Stimulated activated naive B cell treated with anti-CD40 and anti-IgM and Interleukin-4, amounts not matched to agents 10 μg/mL and 1 μg/mL and 100 μg/mL, for 72 hours (primary cell): ENCODE results near the gene MAP2K2.

Experiments used
- ATAC-seq, 2 donors: fragments of 150-1000 bp; cut with Tn5 transposase; replicated peaks; 2 replicates each; pipeline ENCODE4 v1.10.0; 2021; ENCODE audit warnings: moderate library complexity in 1 of 2
- DNase-seq: peaks from one replicate; pipeline ENCODE4 v3.0.0; 2021
- H3K27ac Mint-ChIP-seq: one replicate; pipeline ENCODE4 v1.8.0; 2022; ENCODE audit warnings: mild to moderate bottlenecking, mixed read lengths
- H3K27me3 Mint-ChIP-seq, 2 donors: one replicate each; pipeline ENCODE4 v1.8.0; 2022; ENCODE audit warnings: mixed read lengths in 2 of 2
- H3K36me3 Mint-ChIP-seq, 2 donors: one replicate each; pipeline ENCODE4 v1.8.0; 2022; ENCODE audit warnings: mixed read lengths in 2 of 2, mild to moderate bottlenecking in 1 of 2
- H3K4me1 Mint-ChIP-seq, 2 donors: one replicate each; pipeline ENCODE4 v1.8.0; 2022; ENCODE audit warnings: mixed read lengths in 2 of 2, mild to moderate bottlenecking in 1 of 2
- H3K4me3 Mint-ChIP-seq, 2 donors: one replicate each; pipeline ENCODE4 v1.8.0; 2022; ENCODE audit warnings: mild to moderate bottlenecking in 2 of 2, mixed read lengths in 2 of 2, moderate library complexity in 1 of 2
- H3K9me3 Mint-ChIP-seq, 2 donors: one replicate each; pipeline ENCODE4 v1.8.0; 2022; ENCODE audit warnings: mixed read lengths in 2 of 2, mild to moderate bottlenecking in 1 of 2

Gene MAP2K2

DNA sequence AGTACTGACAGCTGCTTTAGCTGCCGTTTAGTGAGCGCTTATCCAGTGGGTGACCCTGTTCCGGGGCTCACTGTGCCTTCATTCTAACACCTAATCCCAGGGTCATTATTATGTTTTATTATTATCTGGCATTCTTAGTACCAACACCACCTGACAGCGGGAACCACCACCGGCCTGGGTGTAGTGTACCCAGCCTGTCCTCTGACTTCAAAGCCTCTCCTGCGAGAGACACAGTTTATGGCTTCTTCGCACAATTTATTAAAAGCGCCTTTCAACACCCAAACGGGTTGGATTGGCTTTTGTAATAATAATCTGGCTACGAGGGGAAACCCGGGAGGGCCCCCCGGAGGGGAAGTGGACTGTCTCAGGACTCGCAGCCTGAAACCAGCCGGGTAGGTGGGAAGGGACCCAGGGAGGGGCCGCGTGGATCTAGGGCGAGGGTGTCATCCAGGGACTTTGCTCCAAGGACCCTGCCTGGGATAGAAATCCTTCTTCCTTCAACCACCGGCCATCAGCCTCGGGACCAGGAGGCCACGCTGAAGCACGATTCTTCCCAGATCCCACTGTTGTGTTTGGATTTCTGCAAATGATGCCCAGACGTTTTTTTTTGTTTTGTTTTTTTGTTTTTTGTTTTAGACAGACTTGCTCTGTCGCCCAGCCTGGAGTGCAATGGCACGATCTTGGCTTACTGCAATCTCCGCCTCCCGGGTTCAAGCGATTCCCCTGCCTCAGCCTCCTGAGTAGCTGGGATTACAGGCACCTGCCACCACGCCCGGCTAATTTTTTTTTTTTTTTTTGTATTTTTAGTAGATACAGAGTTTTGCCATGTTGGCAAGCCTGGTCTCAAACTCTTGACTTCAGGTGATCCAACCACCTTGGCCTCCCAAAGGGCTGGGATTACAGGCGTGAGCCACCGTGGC lies 55.6 kb downstream of the MAP2K2 start:
- peaks cover 3% of the 10 kb centered on the region in 2 donors for H3K36me3 Mint-ChIP-seq
- ATAC-seq (no peak), DNase-seq (no peak)
- no peaks in the 10 kb centered on the region for H3K9me3 Mint-ChIP-seq
- peak overlapping the region; percentile 80 for H3K27ac Mint-ChIP-seq
- H3K4me3 Mint-ChIP-seq: peak overlapping the region; percentile 75 to 84
- no peaks in the 10 kb centered on the region for H3K27me3 Mint-ChIP-seq
- H3K4me1 Mint-ChIP-seq: peaks cover 13 to 24% of the 10 kb centered on the region in 2 donors

DNA sequence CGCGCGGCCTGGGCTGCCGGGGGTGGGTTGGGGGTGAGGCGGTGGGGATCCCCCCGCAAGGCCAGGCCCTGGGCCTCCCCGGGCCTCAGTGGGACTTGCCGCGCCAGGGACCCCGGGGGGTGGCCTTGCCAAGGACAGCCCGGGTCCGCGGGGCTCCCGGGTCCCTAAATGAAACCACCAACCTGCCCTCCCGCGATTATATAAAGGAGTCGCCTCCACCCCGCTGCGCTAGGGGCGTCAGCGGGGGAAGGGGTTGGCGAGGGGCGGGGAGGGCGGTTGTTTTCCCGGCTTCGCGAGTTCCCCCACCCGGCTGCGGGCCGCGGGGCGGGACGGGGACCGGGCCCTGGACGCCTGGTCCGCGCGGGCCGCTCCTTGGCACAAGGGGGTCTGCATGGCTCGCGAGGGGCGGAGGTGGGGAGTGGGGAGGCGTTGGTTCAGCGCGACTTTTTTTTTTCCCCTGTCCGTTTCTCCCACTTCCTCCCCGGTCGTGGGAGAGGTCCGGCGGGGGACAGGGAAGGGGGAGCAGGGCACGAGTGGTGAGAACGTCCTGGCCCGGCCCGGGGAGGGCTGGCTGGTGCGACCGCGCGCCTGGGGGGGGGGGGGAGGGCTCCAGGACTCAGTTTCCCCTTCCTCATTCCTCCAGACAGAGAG lies 56.4 kb downstream of the MAP2K2 start:
- H3K4me3 Mint-ChIP-seq: peak overlapping the region; percentile 84 to 89
- no peaks in the 10 kb centered on the region for H3K27me3 Mint-ChIP-seq
- peaks cover 3% of the 10 kb centered on the region in 2 donors for H3K36me3 Mint-ChIP-seq
- H3K9me3 Mint-ChIP-seq: no peaks in the 10 kb centered on the region
- ATAC-seq (peak; percentile 0), DNase-seq (no peak)
- peak overlapping the region; percentile 80 for H3K27ac Mint-ChIP-seq
- peaks cover 13 to 32% of the 10 kb centered on the region in 2 donors for H3K4me1 Mint-ChIP-seq

DNA sequence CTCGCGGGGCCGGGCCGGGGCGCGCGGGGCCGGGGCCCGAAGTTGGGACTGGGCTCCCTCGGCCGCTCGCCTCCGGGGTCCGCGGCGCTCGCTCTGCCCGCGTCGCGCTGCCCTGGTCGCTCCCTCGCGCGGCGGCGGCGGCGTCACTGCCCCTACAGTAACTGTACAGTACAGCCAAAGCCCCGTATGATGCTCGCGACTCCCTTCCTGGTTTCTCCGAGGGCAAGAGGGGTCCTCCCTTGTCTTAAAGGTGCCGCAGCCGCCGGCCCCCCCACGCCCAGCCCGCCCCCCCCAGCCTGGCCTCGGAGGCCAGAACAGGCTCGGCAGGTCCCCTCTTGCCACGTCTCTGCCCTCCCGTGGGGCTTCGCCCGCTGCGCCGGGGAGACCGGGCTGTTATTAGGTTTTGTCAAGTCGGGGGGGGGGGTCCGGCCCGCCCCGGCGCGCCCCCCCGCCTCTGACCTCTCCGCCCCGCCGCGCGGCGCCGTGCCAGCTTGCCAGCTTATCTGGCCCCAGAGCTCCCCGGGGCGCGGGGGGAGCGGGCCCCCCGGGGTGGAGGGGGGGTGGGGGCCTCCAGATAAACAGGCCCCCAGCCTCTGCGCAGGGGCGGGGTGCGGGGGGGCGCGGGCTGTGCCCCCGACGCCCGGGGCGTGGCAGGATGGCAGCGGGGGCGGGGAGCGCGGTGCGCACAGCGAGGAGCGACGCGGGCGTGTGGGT lies 57.1 kb downstream of the MAP2K2 start, which contains the start of gene ZBTB7A:
TSS of gene ZBTB7A (minus strand) at position 218 of the 714 bp plus-strand sequence. CDS start 11,667 bp downstream, outside the sequence.
- DNase-seq (peak; percentile 67), ATAC-seq (peak; percentile 59 to 60)
- H3K36me3 Mint-ChIP-seq: peaks cover 3% of the 10 kb centered on the region in 2 donors
- peak within 1 kb of the TSS; percentile 93 for H3K27ac Mint-ChIP-seq
- peaks cover 14 to 37% of the 10 kb centered on the region in 2 donors for H3K4me1 Mint-ChIP-seq
- H3K27me3 Mint-ChIP-seq: no peaks in the 10 kb centered on the region
- H3K9me3 Mint-ChIP-seq: no peaks in the 10 kb centered on the region
- H3K4me3 Mint-ChIP-seq: peak within 1 kb of the TSS; percentile 84 to 89

DNA sequence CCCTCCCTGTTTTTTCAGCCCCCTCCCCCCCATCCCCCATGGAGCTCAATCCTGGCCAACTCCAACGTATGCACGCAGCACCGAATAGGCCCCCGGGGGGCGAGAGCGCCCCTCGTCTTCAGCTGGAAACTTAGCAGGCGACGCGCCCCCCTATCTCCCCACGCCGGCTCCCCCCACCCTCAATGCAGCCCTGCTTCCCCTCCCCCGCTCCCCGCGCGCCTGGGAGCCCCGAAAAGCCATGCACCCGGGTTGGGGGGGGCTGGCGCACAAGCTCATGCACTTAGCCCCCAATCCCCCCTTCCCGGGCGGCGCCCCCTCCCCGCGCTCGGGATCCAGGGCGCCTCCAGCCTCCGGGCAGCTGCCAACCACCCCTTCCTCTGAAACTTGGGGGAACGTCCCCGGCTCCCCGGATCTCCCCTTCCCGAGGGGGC lies 57.7 kb downstream of the MAP2K2 start:
- H3K9me3 Mint-ChIP-seq: no peaks in the 10 kb centered on the region
- peaks cover 14 to 37% of the 10 kb centered on the region in 2 donors for H3K4me1 Mint-ChIP-seq
- H3K27ac Mint-ChIP-seq: peak overlapping the region; percentile 59
- H3K27me3 Mint-ChIP-seq: no peaks in the 10 kb centered on the region
- ATAC-seq (peak in 1 of 2 donors; percentile 0), DNase-seq (no peak)
- peaks cover 3% of the 10 kb centered on the region in 2 donors for H3K36me3 Mint-ChIP-seq
- H3K4me3 Mint-ChIP-seq: peak overlapping the region; percentile 73 to 84

DNA sequence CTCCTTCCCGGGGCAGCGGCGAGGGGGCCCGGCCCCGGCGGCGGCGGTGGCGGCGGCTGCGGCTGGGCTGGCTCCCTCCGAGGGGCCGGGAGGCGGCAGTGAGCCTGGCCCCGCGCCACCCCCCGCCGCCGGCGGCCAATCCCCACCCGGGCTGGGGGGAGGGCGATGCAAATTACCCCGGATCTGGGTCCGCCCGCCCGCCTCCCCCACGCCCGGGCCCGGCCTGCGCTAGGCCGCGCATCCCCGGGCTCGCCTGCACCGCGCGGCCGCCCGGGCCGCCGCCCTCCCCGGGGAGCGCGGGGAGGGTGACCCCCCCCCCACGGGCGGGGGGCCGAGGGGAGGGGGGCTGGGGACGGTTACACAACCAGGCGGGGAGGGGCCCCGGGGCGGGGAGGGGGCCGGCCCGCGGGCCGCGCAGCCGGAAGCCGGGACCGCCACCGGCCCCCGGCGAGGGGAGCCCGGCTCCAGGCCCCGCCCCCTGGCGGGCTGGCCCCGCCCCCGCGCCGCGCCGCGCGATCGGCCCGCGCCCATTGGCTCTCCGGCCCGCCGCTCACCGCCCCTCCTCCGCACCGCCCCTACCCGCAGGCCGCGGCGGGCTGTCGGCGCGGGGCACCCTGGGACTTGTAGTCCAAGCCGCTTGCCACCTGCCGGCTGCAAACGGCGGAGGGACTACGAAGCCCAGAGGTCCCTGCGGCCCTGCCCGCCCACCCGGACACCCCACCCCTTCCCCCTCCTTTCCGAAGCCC lies 58.3 kb downstream of the MAP2K2 start:
- DNase-seq: peak; percentile 96
- no peaks in the 10 kb centered on the region for H3K27me3 Mint-ChIP-seq
- peak; percentile 81 to 82 for ATAC-seq
- peak overlapping the region; percentile 73 to 84 for H3K4me3 Mint-ChIP-seq
- peaks cover 14 to 39% of the 10 kb centered on the region in 2 donors for H3K4me1 Mint-ChIP-seq
- no peaks in the 10 kb centered on the region for H3K9me3 Mint-ChIP-seq
- H3K27ac Mint-ChIP-seq: peak overlapping the region; percentile 59
- peaks cover 3% of the 10 kb centered on the region in 2 donors for H3K36me3 Mint-ChIP-seq

DNA sequence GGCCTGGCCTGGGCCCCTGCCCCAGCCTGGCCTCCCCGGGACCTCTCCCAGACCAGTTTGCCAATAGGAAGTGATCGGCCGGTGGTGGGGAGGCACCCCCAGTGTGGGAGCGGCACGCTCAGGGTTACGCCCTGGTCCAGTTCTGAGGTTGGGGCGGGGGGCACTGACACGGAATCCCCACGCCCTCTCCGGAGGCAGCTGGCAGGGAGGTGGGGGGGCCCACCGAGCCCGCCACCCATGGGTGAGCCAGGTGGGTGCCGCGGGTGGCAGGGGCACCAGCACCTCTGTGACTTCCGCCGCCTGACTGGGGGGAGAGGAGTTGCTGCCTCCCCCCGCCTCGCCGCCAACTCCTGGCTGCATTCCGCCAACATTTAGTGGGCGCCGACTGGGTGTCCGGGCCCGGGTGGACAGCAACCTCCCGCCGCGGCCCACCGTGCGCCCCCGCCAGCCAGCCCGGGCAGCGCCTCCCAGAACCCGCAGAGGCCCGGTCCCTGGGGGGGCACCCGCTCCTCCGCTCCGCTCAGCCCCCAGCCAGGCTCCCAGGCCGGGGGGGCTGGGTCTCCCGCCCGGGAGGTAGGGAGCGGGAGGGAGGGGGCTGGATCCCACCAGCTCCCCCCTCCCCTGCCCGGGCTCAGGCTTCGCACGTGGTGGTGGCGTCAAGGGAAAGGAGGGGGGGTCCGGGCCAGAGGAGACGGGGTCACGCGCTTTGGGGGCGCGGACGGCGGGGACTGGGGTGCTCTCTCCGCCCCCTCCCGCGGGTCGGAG lies 59.2 kb downstream of the MAP2K2 start:
- peaks cover 3 to 7% of the 10 kb centered on the region in 2 donors for H3K36me3 Mint-ChIP-seq
- ATAC-seq (no peak), DNase-seq (no peak)
- peaks cover 18 to 45% of the 10 kb centered on the region in 2 donors for H3K4me1 Mint-ChIP-seq
- H3K4me3 Mint-ChIP-seq: peak overlapping the region; percentile 81 to 82
- H3K27ac Mint-ChIP-seq: peak overlapping the region; percentile 89
- H3K27me3 Mint-ChIP-seq: no peaks in the 10 kb centered on the region
- no peaks in the 10 kb centered on the region for H3K9me3 Mint-ChIP-seq

DNA sequence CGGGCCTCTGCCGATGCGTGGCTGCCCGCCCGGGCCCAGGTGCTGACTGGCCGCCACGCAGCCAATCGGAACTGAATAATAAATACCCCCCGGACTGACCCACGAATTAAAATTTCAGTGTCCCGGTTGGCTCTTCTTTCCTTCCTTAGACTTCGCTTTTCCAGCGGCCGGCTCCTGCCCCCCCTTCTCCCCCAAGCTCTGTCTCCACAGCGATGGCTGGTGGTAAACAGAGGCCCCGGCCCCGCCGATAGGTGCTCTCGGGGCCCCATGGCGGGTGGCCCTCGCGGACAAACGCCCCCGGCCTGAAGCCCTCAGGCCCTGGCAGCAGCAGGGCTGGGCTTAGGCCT lies 59.8 kb downstream of the MAP2K2 start:
- peak overlapping the region; percentile 89 for H3K27ac Mint-ChIP-seq

DNA sequence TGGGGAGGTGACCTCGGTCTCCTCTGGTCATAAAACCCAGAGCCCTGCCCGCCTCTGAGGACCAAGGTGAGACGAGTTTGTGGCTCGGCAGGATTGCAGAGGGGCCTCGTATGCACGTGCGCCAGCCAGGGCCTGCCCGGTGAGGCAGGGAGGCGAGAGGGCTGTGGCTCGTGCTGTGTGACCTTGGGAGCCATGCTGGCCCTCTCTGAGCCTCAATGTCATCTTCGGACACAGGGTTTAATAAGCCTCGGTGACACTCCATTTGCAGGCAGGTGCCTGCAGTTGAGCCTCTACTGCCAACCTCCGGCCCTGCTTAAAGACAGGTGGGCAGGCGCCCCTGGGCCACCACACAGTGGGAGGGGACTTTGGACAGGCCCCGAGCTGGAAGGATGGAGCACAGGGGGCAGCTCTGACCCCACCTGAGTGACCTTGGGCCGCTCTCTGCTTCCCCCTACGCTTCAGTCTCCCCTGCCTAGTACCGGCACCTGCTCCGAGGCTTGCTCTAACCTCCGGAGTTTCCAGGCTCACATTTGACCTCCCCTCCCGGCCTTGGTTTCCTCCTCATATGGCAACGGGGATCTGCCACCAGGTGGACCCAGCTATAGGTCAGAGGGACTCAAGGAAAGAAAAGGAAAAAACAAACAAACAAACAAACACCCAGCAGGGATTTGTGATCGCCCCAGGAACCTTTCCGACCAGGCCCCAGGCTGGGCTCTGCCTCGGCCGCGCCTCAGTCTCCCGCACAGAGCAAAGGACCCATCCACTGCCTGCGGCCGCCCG lies 60.4 kb downstream of the MAP2K2 start:
- no peak for ATAC-seq
- Mint-ChIP-seq H3K36me3 (peaks cover 3 to 7% of the 10 kb centered on the region in 2 donors), H3K4me1 (peaks cover 17 to 47% of the 10 kb centered on the region in 2 donors)

More for the DNA sequence above, 59.8 kb downstream of the MAP2K2 start:
- ATAC-seq (no peak), DNase-seq (no peak)
- H3K4me3 Mint-ChIP-seq: peak overlapping the region; percentile 81 to 82
- H3K36me3 Mint-ChIP-seq: peaks cover 3 to 7% of the 10 kb centered on the region in 2 donors
- peaks cover 19 to 47% of the 10 kb centered on the region in 2 donors for H3K4me1 Mint-ChIP-seq
- no peaks in the 10 kb centered on the region for H3K9me3 Mint-ChIP-seq
- no peaks in the 10 kb centered on the region for H3K27me3 Mint-ChIP-seq

DNA sequence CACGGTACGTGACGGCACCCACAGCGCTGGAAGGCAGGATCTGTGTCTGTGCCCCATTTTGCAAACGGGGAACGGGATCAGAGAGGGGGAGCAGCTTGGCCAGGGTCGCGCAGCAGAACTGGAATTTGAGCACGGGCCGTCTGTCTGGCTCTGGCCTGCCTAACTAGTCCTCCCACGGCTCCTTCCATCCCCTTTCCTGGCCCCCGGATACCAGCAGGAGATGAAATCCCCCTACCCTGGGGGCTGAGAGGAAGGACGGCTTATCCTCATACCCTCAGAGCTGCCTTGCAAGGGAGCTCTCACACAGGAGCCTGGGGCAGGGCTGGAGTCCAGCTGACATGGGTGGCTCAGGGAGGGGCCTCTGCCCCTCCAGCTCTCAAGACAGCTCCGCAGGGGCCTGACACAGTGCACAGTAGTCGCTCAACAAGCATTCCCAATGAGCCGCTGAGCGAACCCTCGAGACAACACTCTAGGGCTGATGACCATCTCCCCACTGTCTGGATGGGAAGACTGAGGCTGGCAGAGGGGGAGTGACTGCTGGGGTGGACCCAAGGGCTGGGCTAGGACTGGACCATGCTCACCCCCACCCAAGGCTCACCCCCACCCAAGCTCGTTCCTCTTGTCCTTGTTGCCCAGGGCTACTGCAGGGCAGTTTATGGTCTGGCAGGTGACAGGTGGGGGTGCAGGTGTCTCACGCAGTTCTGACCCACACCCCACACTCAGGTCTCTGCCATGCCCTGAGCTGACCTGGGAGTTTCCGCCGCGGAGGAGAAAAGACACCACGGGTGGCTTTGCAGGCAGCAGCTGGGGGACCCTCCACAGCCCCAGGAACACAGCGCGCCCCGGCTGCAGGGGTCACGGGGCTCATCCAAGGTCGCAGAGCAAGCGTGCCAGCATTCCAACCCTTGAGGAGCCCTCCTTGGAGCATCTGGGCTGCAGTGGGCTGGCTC lies 61.2 kb downstream of the MAP2K2 start:
- peak overlapping the region; percentile 89 for H3K27ac Mint-ChIP-seq

More for the DNA sequence above, 60.4 kb downstream of the MAP2K2 start:
- no peak for DNase-seq
- Mint-ChIP-seq H3K27ac (peak overlapping the region; percentile 89), H3K27me3 (no peaks in the 10 kb centered on the region), H3K9me3 (no peaks in the 10 kb centered on the region), H3K4me3 (peak overlapping the region; percentile 81 to 82)

DNA sequence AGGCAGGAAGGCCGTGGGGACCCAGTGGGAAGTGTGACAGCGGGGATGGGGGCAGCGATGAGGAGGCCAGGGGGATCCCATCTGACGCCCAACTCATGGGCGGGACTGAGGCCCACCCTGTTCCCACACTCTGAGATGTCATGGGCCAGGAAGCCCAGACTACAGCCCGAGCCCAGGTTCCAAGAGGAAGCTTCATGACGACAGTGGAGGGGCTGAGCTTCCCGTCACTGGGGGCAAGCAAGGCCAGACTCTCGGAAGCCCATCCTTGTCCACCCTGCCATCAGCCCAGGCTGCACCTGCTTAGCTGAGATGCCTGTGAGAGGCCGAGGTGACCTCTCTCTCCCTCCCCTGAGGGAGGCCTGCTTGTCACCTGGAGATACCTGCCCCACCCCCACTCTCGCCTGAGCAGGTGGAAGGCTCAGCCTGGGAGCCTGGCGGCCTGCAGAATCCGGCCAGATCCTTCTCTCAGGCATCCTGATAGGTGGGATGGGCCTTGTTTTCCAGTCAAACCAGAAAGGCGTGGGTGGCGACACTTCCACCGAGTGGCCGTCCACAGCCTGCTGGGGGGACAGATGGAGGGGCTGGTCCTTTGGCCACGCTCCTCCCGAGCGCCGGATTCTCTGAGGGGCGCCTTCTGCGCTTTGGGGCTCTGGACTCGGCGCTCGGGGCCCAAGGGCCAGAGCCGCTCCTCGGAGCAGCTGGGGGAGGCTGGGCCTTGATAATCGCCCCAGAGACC lies 62.1 kb downstream of the MAP2K2 start:
- H3K27ac Mint-ChIP-seq: no peak overlapping the region
- peak overlapping the region in 1 of 2 donors; percentile 32 for H3K4me3 Mint-ChIP-seq
- no peak for DNase-seq
- H3K27me3 Mint-ChIP-seq: no peaks in the 10 kb centered on the region
- H3K36me3 Mint-ChIP-seq: peaks cover 9 to 15% of the 10 kb centered on the region in 2 donors
- no peaks in the 10 kb centered on the region for H3K9me3 Mint-ChIP-seq
- ATAC-seq: no peak
- peaks cover 13 to 51% of the 10 kb centered on the region in 2 donors for H3K4me1 Mint-ChIP-seq

More for the DNA sequence above, 61.2 kb downstream of the MAP2K2 start:
- Mint-ChIP-seq H3K4me3 (peak overlapping the region; percentile 35 to 41), H3K36me3 (peaks cover 5 to 9% of the 10 kb centered on the region in 2 donors), H3K27me3 (no peaks in the 10 kb centered on the region), H3K4me1 (peaks cover 13 to 48% of the 10 kb centered on the region in 2 donors), H3K9me3 (no peaks in the 10 kb centered on the region)
- DNase-seq (no peak), ATAC-seq (no peak)

DNA sequence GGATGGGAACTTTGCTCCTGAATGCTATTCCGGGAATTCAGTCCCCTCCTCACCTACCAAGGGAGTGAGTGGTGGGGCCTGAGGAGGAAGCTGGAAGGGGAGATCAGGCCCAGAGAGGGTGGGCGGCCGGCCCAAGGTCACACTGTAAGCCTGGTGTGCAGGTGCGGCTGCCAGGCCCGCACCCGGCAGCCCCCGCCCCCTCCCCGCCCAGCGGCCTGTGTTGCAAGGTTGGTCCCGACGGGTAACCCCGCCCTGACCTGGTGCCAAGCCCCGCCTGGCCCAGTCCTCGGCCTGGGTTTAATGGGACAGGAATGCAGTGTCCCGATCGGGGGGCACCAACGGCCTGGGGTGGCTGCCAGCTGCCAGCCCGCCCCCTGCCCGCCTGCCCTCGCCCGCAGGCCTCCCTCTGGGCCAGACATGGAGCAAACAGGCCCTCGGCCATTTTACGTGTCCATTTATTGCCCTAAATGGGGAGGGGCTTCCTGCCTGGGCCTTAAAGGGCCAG lies 62.7 kb downstream of the MAP2K2 start:
- H3K27me3 Mint-ChIP-seq: no peaks in the 10 kb centered on the region
- H3K27ac Mint-ChIP-seq: no peak overlapping the region
- H3K4me1 Mint-ChIP-seq: peaks cover 13 to 55% of the 10 kb centered on the region in 2 donors
- no peak for ATAC-seq
- peaks cover 13 to 21% of the 10 kb centered on the region in 2 donors for H3K36me3 Mint-ChIP-seq
- H3K4me3 Mint-ChIP-seq: no peak overlapping the region
- no peaks in the 10 kb centered on the region for H3K9me3 Mint-ChIP-seq
- DNase-seq: no peak
